ENCODE results near the gene LRRC10B. TPM values are rescaled to one million over a fixed set of nuclear protein-coding genes. Genes with fewer than 3 reads are reported as not detected.

Gene LRRC10B
- total RNA-seq, 1 experiment from 2014 or later = not detected

GRCh38 chr11:61484541-61484940 lies 24.0 kb upstream of the LRRC10B start:
- no peak for DNase-seq (ENCODE audit: low read depth)
- in situ Hi-C loops (cut with HindIII; ENCODE audit: low pct_unique_long_range_greater_than_20kb, low sequenced_read_pairs) = no loop called here

DNA sequence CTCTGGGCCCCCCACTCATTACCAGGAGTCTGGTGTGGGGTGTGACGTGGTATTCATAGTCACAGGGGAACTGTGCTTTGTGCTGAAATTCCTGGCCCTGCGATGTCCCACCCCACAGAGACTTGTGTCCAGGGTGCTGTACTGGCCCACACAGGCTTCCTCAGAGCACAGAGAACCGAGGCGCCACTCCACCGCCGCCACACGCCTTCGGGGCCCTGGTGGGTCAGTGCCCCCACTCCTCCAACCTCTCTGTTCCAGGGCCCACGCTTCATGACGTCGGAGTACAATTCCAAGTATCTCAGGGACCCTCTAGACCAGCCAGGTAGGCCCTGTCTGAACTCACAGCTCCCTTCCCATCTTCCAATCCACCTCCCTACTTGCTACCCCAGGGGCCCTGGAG lies 23.5 kb upstream of the LRRC10B start:
- DNase-seq (ENCODE audit: low read depth) = no peak
- in situ Hi-C loops (cut with HindIII; ENCODE audit: low pct_unique_long_range_greater_than_20kb, low sequenced_read_pairs) = no loop called here

DNA sequence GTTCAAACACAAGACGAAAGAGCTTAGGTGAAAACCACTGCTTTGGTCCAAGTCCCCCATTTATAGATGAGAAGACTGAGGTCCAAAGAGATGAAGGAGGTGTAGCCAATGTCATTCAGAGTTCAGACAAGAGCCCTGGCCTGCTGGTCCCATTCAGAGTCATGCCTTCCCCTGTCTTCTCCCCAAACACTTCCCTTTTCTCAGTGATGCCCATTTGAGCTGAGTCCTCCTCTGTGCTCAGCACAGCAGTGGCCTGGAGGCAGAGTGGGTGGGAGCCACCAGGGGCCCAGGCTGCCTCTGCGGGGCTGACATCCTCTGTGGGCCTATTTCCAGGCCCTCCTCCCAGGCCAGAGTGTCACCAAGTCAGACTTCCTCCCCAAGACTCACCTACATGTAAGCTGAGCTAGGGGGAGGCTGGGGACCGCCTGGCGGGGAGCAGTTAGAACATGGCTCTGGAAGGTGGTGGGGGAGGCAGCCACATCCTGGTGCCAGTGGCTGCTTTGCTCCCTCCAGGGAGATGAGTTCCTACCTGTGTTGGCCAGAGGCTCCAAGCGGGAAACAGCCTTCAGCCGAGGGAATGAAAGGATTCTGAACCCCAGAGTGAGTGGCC lies 22.4 kb upstream of the LRRC10B start:
- DNase-seq (ENCODE audit: low read depth) = no peak
- in situ Hi-C loops (cut with HindIII; ENCODE audit: low pct_unique_long_range_greater_than_20kb, low sequenced_read_pairs) = no loop called here

- in situ Hi-C loops (cut with HindIII; ENCODE audit: low pct_unique_long_range_greater_than_20kb, low sequenced_read_pairs) = no loop called here
- no peak for DNase-seq (ENCODE audit: low read depth)
Measured at GRCh38 chr11:61486779-61487178, 21.8 kb upstream of the LRRC10B start.

- in situ Hi-C loops (cut with HindIII; ENCODE audit: low pct_unique_long_range_greater_than_20kb, low sequenced_read_pairs) = no loop called here
- DNase-seq (ENCODE audit: low read depth) = no peak
Measured at GRCh38 chr11:61487342-61488025, 21.1 kb upstream of the LRRC10B start.

DNA sequence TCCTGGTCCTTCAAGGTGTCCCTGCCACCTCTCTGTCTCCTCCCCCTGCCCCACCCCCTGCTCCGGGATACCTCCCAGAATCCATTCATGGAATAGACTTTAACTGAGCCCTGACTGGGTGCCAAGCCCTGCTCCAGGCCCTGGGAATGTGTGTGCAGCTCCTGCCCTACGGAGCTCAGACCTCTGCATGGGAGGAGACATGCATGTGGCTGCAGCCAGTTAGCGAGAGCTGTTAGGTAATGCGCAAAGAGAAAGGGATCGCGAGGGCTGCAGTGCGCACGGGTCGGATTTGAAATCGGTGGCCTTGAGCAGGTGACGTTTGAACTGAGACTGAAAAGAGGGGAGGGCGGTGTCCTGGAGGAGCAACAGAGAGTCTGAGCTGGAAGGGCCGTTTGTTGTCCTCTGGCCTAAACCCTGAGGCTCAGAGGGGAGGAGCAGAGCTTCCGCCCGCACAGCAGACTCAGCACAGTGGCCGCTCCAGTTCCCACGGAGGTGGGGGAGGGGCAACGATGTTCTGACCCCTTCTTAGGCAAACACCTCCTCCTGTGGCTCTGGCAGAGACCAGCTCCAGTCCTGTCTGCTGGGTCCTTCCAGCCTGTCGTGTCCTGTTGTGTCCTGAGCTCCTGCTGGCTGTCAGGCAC lies 19.8 kb upstream of the LRRC10B start:
- DNase-seq (ENCODE audit: low read depth) = no peak
- in situ Hi-C loops (cut with HindIII; ENCODE audit: low pct_unique_long_range_greater_than_20kb, low sequenced_read_pairs) = no loop called here

DNA sequence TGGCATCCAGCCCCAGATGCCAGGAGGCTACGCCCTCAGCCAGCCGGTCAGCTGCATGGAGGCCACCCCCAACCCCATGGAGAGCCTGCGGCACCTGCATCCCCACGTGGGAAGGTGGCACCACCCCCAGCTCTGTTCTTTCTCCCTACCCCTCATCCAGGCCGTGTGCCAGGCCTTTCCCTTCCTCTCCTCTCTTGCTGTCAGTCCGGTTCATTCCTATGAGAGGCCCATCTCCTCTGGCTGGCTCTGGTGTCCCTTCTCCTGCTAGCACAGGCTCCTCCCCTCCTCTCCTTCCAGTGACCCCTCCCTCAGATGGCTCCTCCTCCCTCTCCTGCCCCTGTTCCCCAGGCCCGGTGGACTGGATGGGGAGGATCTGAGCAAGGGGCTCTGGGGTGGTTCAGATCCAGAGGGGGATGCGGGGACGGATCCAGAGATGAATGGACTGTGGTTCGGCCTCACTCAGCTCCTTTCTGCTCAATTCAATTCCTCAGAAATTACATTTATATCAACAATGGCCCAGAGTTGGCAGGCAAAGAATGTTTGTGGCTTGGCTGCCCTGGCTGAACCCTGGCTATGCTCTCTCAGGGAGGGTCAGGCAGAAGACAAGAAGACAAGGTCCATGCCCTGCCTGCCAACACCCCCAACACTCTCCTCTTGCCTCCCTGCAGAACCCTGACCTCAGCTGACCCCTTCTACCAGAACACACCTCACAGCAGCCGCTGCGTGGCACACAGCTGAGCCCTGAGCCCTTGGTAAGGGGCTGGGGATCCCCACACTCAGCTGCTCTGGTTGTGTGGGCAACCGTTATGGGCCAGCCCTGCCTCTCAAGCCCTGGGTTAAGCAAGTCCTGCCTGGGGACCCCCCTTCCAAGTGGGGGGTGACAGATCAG lies 18.5 kb upstream of the LRRC10B start:
- DNase-seq (ENCODE audit: low read depth) = no peak
- in situ Hi-C loops (cut with HindIII; ENCODE audit: low pct_unique_long_range_greater_than_20kb, low sequenced_read_pairs) = no loop called here

DNA sequence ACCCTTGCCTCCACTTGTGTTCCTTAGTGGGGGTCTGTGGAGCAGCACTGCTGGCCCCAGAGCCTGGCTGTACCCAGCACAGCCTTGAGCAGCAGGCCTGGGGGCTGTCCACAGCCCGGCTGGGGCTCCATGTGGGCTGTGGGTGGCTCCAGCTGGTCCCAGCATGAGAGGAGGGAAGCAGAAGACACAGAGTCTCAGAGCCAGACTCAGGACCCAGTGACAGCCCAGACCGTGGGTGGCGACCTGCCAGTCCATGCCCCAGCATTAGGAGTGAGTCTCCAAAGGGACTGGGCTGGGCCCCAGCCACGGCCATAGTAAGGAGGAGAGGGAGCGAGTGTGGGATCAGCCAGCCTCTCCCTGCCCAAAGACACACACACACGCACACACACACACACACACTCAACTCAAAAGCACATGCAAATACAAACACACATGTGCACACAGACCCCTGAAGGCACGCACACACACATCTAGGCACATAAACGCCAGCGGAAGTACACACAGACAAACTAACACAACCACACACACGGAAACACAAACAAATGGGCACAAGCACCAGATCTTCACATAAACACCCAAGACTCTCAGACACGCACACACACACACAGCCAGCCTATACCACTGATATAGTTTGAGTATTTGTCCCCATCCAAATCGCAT lies 16.7 kb upstream of the LRRC10B start:
- in situ Hi-C loops (cut with HindIII; ENCODE audit: low pct_unique_long_range_greater_than_20kb, low sequenced_read_pairs) = no loop called here
- no peak for DNase-seq (ENCODE audit: low read depth)

GRCh38 chr11:61494381-61494961 lies 14.1 kb upstream of the LRRC10B start:
- in situ Hi-C loops (cut with HindIII; ENCODE audit: low pct_unique_long_range_greater_than_20kb, low sequenced_read_pairs) = no loop called here
- no peak for DNase-seq (ENCODE audit: low read depth)

- DNase-seq (ENCODE audit: low read depth) = no peak
- in situ Hi-C loops (cut with HindIII; ENCODE audit: low pct_unique_long_range_greater_than_20kb, low sequenced_read_pairs) = no loop called here
Measured at GRCh38 chr11:61495801-61496601, 12.5 kb upstream of the LRRC10B start.

GRCh38 chr11:61496602-61497400 lies 11.7 kb upstream of the LRRC10B start:
- in situ Hi-C loops (cut with HindIII; ENCODE audit: low pct_unique_long_range_greater_than_20kb, low sequenced_read_pairs) = no loop called here
- no peak for DNase-seq (ENCODE audit: low read depth)

- in situ Hi-C loops (cut with HindIII; ENCODE audit: low pct_unique_long_range_greater_than_20kb, low sequenced_read_pairs) = no loop called here
- no peak for DNase-seq (ENCODE audit: low read depth)
Measured at GRCh38 chr11:61497473-61497872, 11.1 kb upstream of the LRRC10B start.

GRCh38 chr11:61497876-61498275 lies 10.7 kb upstream of the LRRC10B start:
- in situ Hi-C loops (cut with HindIII; ENCODE audit: low pct_unique_long_range_greater_than_20kb, low sequenced_read_pairs) = no loop called here
- no peak for DNase-seq (ENCODE audit: low read depth)

- in situ Hi-C loops (cut with HindIII; ENCODE audit: low pct_unique_long_range_greater_than_20kb, low sequenced_read_pairs) = no loop called here
Measured at GRCh38 chr11:61498767-61499341, 9.7 kb upstream of the LRRC10B start.

DNA sequence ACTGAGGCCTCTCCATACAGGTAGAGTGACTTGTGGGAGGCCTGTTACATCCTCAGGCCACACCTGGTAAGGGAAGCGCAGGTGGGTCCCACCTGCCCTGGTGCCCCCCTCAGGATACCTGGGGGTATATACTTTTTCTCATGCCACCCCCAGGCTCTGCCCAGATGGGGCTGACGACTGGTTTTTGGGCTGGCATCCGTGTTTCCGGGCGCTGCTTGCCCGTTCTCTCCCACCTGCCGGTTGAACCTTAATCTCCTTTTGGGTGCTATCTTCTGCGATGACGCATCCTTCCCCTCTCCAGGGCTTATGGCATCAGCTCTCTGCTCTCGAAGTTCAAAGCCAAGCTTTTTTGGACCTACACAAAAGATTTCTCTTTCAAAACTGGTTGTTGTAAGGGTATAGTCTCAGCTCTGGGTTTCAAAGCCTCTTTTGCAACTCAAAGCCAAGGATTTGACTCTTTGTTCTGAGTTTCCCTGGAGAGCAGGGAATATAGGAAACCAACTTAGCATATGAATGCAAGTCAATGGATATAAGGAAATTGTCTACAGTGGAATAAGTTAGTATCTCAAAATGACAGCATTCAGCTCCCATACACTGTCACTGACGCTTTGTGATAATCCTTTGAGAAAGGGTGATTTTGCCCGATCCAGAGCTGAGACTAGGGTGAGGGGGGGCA lies 8.6 kb upstream of the LRRC10B start:
- DNase-seq (ENCODE audit: low read depth) = no peak
- in situ Hi-C loops (cut with HindIII; ENCODE audit: low pct_unique_long_range_greater_than_20kb, low sequenced_read_pairs) = no loop called here

More at GRCh38 chr11:61498767-61499341, 9.7 kb upstream of the LRRC10B start:
- DNase-seq (ENCODE audit: low read depth) = no peak

DNA sequence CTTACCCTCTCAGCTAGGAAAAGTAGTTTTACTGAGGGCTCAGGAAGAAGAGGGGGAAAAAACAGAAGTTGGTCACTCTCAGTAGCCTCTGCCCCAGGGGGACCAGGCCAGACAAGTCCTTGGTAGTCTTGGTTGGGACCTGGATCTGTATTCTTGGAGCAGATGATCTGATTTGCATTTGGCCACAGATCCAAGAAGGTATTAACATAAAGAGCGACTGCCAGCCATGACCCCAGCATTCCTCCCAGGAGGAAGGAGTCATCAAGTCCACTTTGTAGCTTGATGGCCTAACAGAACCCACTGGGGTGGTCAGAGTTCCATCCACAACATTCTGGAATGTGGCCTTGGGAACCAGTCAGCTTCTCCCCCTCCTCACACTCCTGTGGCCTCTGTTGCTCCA lies 6.0 kb upstream of the LRRC10B start:
- in situ Hi-C loops (cut with HindIII; ENCODE audit: low pct_unique_long_range_greater_than_20kb, low sequenced_read_pairs) = no loop called here
- no peak for DNase-seq (ENCODE audit: low read depth)
